ENCODE data around the gene SCFD2.

Gene SCFD2

DNA sequence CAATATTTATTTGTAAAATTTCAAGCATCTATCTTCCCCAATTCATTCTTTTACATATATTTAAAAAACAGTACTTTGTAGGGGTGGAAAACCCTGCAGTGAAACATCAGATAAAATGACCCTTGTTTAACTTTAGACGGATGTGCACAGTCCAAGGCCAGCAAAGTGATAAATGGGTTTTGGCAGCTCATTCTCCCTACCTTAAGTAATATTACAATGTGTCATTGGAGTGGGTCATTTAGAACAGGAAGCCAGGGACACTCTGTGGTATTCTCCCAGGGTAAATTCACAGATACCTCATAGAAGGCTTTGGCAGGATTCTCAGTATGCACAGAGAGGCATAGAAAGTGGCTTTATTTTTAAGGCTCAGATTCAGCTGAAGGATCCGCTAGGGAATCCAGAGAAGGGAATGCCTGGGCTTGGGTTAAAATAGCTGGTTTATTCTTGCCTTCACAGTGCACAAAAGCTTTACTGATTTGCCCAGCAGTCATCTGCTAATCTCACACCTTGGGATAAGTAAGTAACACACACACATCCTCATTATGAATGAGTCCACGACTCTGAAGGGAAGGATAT, 297.0 kb downstream of the SCFD2 start:
- TF ChIP-seq, protein P1, sequence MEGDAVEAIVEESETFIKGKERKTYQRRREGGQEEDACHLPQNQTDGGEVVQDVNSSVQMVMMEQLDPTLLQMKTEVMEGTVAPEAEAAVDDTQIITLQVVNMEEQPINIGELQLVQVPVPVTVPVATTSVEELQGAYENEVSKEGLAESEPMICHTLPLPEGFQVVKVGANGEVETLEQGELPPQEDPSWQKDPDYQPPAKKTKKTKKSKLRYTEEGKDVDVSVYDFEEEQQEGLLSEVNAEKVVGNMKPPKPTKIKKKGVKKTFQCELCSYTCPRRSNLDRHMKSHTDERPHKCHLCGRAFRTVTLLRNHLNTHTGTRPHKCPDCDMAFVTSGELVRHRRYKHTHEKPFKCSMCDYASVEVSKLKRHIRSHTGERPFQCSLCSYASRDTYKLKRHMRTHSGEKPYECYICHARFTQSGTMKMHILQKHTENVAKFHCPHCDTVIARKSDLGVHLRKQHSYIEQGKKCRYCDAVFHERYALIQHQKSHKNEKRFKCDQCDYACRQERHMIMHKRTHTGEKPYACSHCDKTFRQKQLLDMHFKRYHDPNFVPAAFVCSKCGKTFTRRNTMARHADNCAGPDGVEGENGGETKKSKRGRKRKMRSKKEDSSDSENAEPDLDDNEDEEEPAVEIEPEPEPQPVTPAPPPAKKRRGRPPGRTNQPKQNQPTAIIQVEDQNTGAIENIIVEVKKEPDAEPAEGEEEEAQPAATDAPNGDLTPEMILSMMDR (conservative IDR thresholded peaks at IDR 0.05; ENCODE audit: low read length): no peak
- H3K4me3 ChIP-seq (ENCODE audit: low read length): no peak overlapping the region
- DNase-seq (ENCODE audit: low read depth): peak; percentile 11

DNA sequence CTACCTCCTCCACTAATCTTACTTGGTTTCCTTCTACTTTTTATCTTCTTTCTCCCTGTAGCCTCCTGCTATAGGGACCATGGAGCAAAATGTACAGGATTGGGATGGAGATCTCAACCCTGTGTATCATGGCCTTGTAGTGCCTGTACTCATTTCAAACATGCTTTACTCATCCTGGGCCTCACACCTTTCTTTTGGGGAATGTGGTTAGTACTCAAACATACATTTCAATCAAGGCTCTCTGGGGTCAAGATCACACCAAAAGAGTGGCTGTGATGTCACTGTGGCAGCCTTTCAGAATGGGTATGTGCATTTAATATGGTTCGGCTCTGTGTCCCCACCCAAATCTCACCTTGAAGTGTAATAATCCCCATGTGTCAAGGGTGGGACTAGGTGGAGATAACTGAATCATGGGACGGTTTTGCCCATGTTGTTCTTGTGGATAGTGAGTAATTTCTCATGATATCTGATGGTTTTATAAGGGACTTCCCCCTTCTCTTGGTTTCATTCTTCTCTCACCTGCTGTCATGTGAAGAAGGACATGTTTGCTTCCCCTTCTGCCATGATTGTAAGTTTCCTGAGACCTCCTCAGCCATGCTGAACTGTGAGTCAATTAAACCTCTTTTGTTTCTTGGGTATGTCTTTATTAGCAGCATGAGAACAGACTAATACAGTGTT, 298.6 kb downstream of the SCFD2 start:
- DNase-seq (ENCODE audit: low read depth): no peak
- H3K4me3 ChIP-seq (ENCODE audit: low read length): no peak overlapping the region
- TF ChIP-seq, protein P1 (conservative IDR thresholded peaks at IDR 0.05; ENCODE audit: low read length): no peak

DNA sequence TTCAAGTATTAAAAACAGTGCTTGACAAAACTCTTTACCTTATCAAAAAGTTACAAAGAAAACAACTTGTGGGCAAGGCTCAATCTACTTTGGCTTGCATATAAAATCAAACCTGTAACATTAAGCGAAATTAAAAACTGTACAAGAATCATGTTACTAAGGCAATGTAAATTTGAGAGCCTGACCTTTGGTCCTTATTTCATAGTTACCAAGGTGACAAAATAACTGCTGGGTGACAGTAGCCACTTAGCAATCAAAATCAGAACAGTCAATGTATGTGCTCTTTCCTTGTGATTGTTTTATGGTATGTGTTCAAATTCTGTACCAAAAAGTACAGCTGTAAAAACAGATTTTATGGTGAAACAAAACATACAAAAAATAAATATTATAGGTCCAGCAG, 299.7 kb downstream of the SCFD2 start:
- no peak for DNase-seq (ENCODE audit: low read depth)
- no peak overlapping the region for H3K4me3 ChIP-seq (ENCODE audit: low read length)
- TF ChIP-seq, protein P1 (conservative IDR thresholded peaks at IDR 0.05; ENCODE audit: low read length): no peak

DNA sequence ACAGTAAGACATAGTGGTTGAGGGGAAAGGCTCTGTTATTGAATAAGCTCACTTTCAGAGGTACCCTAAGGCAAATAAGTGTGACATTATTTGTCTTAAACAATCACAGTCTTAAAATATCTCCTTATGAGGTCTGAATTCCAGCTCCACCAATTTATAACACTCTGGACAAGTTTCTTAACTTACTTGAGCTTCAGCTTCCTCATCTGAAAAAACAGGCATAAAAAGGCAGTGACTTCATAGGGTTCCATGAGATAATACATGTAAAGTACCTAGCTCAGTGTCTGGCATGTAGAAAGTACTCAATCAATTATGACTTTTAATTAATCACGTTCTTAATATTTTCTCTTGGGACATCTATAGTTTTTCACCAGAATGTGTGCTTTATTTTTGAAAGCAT, 301.3 kb downstream of the SCFD2 start:
- no peak overlapping the region for H3K4me3 ChIP-seq (ENCODE audit: low read length)
- TF ChIP-seq, protein P1 (conservative IDR thresholded peaks at IDR 0.05; ENCODE audit: low read length): no peak
- no peak for DNase-seq (ENCODE audit: low read depth)

DNA sequence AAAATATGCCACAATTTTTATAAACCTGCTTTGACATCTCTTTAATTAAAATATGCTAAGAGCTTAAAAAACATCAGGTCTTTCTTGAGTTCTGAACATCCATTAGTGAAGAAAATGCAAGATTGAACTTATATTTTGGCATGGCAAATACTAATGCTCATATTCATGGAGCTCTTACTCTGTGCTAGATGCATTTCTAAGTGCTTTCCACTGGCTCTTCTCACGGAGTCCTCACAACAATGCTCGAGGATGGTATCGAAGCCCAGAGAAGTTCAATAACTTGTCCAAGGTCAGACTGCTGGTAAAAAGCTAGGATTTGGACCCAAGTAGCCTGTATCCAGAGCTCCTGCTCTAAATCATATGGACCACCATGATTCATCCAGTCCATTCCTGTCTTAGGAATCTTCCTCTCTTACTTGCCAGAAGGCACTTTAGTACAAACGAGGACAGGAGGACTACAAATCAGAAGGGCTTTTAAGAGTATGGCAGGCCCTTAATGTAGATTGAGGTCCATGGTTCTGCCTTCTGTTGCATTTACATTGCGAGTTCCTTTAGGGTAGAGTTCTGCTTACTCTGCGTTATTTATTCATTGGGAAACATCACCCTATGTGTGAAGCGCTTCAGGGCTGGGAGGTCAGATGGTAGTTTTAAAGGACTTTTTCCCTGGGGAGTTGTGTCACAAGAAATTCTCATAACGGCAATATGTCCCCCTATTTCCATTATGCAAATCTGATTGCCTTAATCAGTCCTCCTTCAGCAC, 304.6 kb downstream of the SCFD2 start:
- DNase-seq (ENCODE audit: low read depth): no peak
- TF ChIP-seq, protein P1 (conservative IDR thresholded peaks at IDR 0.05; ENCODE audit: low read length): no peak
- no peak overlapping the region for H3K4me3 ChIP-seq (ENCODE audit: low read length)

DNA sequence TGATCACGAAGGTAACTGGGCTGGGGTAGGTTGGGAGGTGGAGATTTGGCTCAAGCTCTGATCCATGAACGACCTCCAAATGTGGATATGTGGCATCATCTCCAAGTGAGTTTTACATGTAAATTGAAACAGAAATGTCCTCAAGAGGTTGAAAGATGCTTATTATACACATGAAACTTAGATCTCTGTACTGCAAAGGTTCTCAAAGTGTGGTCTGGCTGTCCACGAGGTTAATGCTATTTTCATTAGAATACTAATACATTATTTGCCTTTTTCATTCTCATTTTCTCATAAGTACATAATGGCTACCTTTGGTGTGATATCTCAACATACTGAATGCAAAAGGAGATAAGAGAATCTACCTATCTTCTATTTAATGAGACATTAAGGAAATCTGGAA, 305.6 kb downstream of the SCFD2 start:
- TF ChIP-seq, protein P1 (conservative IDR thresholded peaks at IDR 0.05; ENCODE audit: low read length): no peak
- no peak for DNase-seq (ENCODE audit: low read depth)

More for the DNA sequence above, 305.6 kb downstream of the SCFD2 start:
- H3K4me3 ChIP-seq (ENCODE audit: low read length): no peak overlapping the region

Data from AG10803 (cell line).